ENCODE results near the gene FHL2. TPM values are rescaled to one million over a fixed set of nuclear protein-coding genes. Genes with fewer than 3 reads are reported as not detected.
A peak's percentile ranks its signal among the peaks of the same experiment; 100 is the strongest.

The FHL2 gene
- total and polyA plus RNA-seq, 9 of the 15 experiments (the other 6 are each of a cell fraction or from before 2014, with no cell fraction given): 7.5 to 33.1 (median 23.9) TPM

GRCh38 chr2:105438104-105438929, 39.5 kb upstream of the FHL2 start (continued):
- TF ChIP-seq ZNF277 (CRISPR knock-in tag; IDR thresholded peaks at IDR 0.05; ENCODE audit: borderline replicate concordance) (no peak), NBN (IDR thresholded peaks at IDR 0.05; ENCODE audit: low read depth) (no peak), MAZ (CRISPR knock-in tag; conservative IDR thresholded peaks at IDR 0.05 in 1 of 2, IDR thresholded peaks at IDR 0.05 in 1 of 2) (peak in 1 of 2 experiments; percentile 55; a peak in 3 of 4 replicates), XRCC5 (IDR thresholded peaks at IDR 0.05; ENCODE audit: low read depth, low read length) (no peak), TARDBP (IDR thresholded peaks at IDR 0.05) (no peak), ASH1L (IDR thresholded peaks at IDR 0.05; ENCODE audit: borderline replicate concordance, low read depth, partially characterized antibody) (no peak), PKNOX1 (IDR thresholded peaks at IDR 0.05) (peak; percentile 74), TBL1XR1 (IDR thresholded peaks at IDR 0.05; ENCODE audit: low read length in 2 of 2) (peak in 1 of 2 experiments; percentile 50; a peak in 1 of 4 replicates), BRD4 (IDR thresholded peaks at IDR 0.05) (no peak), ZFX (CRISPR knock-in tag; IDR thresholded peaks at IDR 0.05) (no peak), HNRNPL (IDR thresholded peaks at IDR 0.05; ENCODE audit: low read depth, low read length) (no peak), SNAPC5 (CRISPR knock-in tag; IDR thresholded peaks at IDR 0.05) (no peak), PYGO2 (tag; IDR thresholded peaks at IDR 0.05) (no peak), ATF7 (IDR thresholded peaks at IDR 0.05) (no peak), ZHX1 (conservative IDR thresholded peaks at IDR 0.05; ENCODE audit: low read length) (no peak), ZNF395 (CRISPR knock-in tag; IDR thresholded peaks at IDR 0.05) (peak; percentile 76; the same call in 1 of the 2 replicates), HMG20B (CRISPR knock-in tag; IDR thresholded peaks at IDR 0.05) (no peak), SNRNP70 (optimal IDR thresholded peaks at IDR 0.05; ENCODE audit: low read depth, low read length) (no peak), SMAD3 (CRISPR knock-in tag; conservative IDR thresholded peaks at IDR 0.05) (peak; percentile 56; the same call in 1 of the 2 replicates)
